ENCODE results near the gene UAP1L1.

DNA sequence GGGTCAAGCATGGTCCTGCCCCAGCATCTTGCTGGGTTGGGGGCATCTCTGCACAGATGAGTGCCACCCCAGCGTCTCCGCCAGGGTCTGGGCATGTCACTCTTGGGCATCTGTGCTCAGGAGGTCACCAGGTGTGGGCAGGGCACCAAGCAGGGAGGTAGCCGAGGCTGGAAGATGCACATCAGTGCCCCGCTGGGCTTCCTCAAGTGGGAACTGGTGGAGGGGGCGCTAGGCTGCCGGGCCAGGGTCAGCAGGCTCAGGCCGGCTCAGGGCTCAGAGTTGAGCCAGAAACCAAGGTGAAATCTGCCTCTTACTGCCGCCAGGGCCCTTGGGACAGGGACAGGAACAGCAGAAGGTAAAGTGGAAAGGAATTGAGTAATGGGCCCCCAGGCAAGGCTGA lies 41.4 kb upstream of the UAP1L1 start:
- no peak for TF ChIP-seq EZH2 (optimal IDR thresholded peaks at IDR 0.05; ENCODE audit: low read depth, low read length)
- TF ChIP-seq CTCF (IDR thresholded peaks at IDR 0.05; ENCODE audit: low read length), result no peak
- TF ChIP-seq EZH2phosphoT487 (IDR thresholded peaks at IDR 0.05; ENCODE audit: low read length), result no peak
